HG02623 (cell line): ENCODE results near the gene XDH.

Experiments used
- ATAC-seq: cut with Tn5 transposase; IDR thresholded peaks from one replicate; pipeline ENCODE4 v1.9.1; 2021; ENCODE audit warnings: moderate library complexity; ENCODE audit not compliant: unreplicated experiment

XDH gene

GRCh38 chr2:31286961-31287550 is 127.5 kb downstream of the XDH start:
- no peak for ATAC-seq

DNA sequence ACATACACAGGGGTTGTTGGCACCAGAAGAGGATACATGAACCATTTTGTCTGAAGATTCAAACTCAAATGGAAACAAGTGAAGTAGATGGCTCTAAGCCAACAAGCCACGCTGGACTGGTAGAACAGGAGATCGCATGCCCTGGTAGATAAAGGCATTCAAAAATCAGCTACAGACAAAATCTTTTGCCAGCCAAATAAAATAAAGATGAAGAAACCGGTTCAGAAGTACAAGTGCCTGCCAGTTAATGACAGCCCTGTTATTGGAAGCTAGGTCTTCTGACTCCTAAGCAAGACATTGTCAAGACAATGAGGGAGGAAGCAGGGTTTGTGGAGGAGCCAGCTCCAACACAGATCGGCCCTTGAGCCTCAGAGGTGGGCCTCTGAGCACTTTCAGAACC is 128.3 kb downstream of the XDH start:
- no peak for ATAC-seq
